Medulla oblongata (tissue), 1 donor: ENCODE data around the gene TSPAN9.

ENCODE experiments used
- DNase-seq: peaks from one replicate; pipeline ENCODE4 v3.0.0-alpha.2; 2015; ENCODE audit errors: extremely low spot score

Gene TSPAN9

GRCh38 chr12:3250034-3250433, 172.9 kb downstream of the TSPAN9 start:
- DNase-seq: no peak

- DNase-seq: no peak
Observed at GRCh38 chr12:3250576-3250975, 173.4 kb downstream of the TSPAN9 start.

- no peak for DNase-seq
Observed at GRCh38 chr12:3251067-3251466, 173.9 kb downstream of the TSPAN9 start.

- no peak for DNase-seq
Observed at GRCh38 chr12:3251691-3252090, 174.5 kb downstream of the TSPAN9 start.

GRCh38 chr12:3252450-3252891, 175.3 kb downstream of the TSPAN9 start:
- DNase-seq: peak; percentile 89

- no peak for DNase-seq
Observed at GRCh38 chr12:3253682-3254275, 176.6 kb downstream of the TSPAN9 start.

GRCh38 chr12:3255057-3255456, 177.9 kb downstream of the TSPAN9 start:
- no peak for DNase-seq

GRCh38 chr12:3256103-3256631, 179.0 kb downstream of the TSPAN9 start:
- no peak for DNase-seq

GRCh38 chr12:3257411-3257810, 180.2 kb downstream of the TSPAN9 start:
- no peak for DNase-seq

- DNase-seq: no peak
Observed at GRCh38 chr12:3259973-3260372, 182.8 kb downstream of the TSPAN9 start.

- no peak for DNase-seq
Observed at GRCh38 chr12:3261782-3262359, 184.7 kb downstream of the TSPAN9 start.

- DNase-seq: no peak
Observed at GRCh38 chr12:3262470-3262869, 185.3 kb downstream of the TSPAN9 start.

GRCh38 chr12:3263282-3263681, 186.1 kb downstream of the TSPAN9 start:
- DNase-seq: no peak

- DNase-seq: no peak
Observed at GRCh38 chr12:3263939-3264922, 187.1 kb downstream of the TSPAN9 start.

GRCh38 chr12:3265406-3265805, 188.2 kb downstream of the TSPAN9 start:
- DNase-seq: no peak

GRCh38 chr12:3266638-3267037, 189.5 kb downstream of the TSPAN9 start:
- DNase-seq: no peak

GRCh38 chr12:3267690-3268089, 190.5 kb downstream of the TSPAN9 start:
- DNase-seq: no peak

- DNase-seq: no peak
Observed at GRCh38 chr12:3269594-3269993, 192.4 kb downstream of the TSPAN9 start.

- DNase-seq: no peak
Observed at GRCh38 chr12:3271146-3271545, 194.0 kb downstream of the TSPAN9 start.

GRCh38 chr12:3271639-3272038, 194.5 kb downstream of the TSPAN9 start:
- DNase-seq: no peak

- DNase-seq: no peak
Observed at GRCh38 chr12:3272958-3273357, 195.8 kb downstream of the TSPAN9 start.

- no peak for DNase-seq
Observed at GRCh38 chr12:3273409-3273853, 196.3 kb downstream of the TSPAN9 start.
